ENCODE results near the gene ADM. TPM values are rescaled to one million over a fixed set of nuclear protein-coding genes. Genes with fewer than 3 reads are reported as not detected.

ADM gene
- total and polyA plus RNA-seq, 2 experiments from 2014 or later, result 75.8 to 95.9 TPM

DNA sequence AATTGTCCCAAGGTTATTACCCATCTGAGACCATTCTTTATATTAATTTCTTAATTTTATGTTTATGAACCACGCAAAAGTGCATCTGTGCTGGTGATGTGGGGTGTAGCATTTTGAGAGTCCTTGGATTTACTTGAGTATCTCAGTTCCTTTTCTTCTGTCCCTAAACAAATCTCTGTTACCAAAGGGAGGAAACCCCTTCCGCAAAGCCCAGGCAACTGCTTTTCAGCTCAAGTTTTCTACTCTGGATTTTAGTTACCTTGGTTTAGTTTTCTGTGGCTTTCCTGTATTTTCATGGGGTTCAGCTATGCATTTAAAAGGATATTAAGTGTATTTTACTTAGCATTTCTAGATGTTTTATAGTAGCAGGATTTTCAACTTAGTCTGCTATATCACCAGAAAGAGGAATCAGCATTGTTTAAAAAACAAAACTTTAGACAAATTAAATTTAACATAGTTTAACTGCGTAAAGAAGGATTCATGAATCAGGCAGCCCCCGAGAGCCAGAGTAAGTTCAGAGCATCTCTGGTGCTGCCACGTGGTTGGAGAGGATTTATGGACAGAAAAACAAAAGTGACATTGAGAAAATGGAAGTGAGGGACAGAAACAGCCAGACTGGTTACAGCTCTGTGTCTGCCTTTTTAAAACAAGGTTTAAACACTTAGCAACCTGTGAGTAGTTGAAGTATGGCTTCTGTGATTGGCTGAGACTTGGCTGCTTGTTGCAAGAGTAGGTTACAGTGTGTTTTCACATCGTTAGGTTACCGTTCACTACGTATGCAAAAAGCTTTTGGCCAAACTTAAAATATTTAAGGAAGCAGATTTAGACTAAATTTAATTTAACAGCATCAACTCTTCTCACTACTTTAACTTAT is 9.6 kb downstream of the ADM start:
- DNase-seq (ENCODE audit: low spot score), result peak; percentile 70
- no peaks in the 10 kb centered on the region for H3K27me3 ChIP-seq (ENCODE audit: insufficient read depth)
- peaks cover 12% of the 10 kb centered on the region; the same call in 2 of the 3 replicates for H3K36me3 Mint-ChIP-seq (ENCODE audit: low read depth)
- no peak overlapping the region for H3K4me3 ChIP-seq
- H3F3A ChIP-seq (replicated peaks; ENCODE audit: low read depth), result no peaks in the 10 kb centered on the region
- H3K79me2 ChIP-seq (replicated peaks; ENCODE audit: insufficient read depth), result no peaks in the 10 kb centered on the region
- no peak overlapping the region for H3K27ac Mint-ChIP-seq
- H3K9me2 ChIP-seq (ENCODE audit: insufficient read depth), result no peaks in the 10 kb centered on the region
- peaks cover 5% of the 10 kb centered on the region for H3K27me3 Mint-ChIP-seq (ENCODE audit: insufficient read depth, low read depth, poor library complexity)
- no peak overlapping the region for H2AFZ ChIP-seq
- peak; percentile 65 for ATAC-seq
- H3K9me3 Mint-ChIP-seq, result peaks cover 12% of the 10 kb centered on the region; the same call in 2 of the 3 replicates
- peaks cover 21% of the 10 kb centered on the region for H3K4me1 ChIP-seq (ENCODE audit: insufficient read depth)
- no peak for TF ChIP-seq JUNB (IDR thresholded peaks at IDR 0.05; ENCODE audit: unreplicated experiment)
- peak; percentile 51; the same call in 1 of the 2 replicates for TF ChIP-seq CREB1 (CRISPR knock-in tag; IDR thresholded peaks at IDR 0.05; ENCODE audit: low read depth)
- TF ChIP-seq, protein P1, sequence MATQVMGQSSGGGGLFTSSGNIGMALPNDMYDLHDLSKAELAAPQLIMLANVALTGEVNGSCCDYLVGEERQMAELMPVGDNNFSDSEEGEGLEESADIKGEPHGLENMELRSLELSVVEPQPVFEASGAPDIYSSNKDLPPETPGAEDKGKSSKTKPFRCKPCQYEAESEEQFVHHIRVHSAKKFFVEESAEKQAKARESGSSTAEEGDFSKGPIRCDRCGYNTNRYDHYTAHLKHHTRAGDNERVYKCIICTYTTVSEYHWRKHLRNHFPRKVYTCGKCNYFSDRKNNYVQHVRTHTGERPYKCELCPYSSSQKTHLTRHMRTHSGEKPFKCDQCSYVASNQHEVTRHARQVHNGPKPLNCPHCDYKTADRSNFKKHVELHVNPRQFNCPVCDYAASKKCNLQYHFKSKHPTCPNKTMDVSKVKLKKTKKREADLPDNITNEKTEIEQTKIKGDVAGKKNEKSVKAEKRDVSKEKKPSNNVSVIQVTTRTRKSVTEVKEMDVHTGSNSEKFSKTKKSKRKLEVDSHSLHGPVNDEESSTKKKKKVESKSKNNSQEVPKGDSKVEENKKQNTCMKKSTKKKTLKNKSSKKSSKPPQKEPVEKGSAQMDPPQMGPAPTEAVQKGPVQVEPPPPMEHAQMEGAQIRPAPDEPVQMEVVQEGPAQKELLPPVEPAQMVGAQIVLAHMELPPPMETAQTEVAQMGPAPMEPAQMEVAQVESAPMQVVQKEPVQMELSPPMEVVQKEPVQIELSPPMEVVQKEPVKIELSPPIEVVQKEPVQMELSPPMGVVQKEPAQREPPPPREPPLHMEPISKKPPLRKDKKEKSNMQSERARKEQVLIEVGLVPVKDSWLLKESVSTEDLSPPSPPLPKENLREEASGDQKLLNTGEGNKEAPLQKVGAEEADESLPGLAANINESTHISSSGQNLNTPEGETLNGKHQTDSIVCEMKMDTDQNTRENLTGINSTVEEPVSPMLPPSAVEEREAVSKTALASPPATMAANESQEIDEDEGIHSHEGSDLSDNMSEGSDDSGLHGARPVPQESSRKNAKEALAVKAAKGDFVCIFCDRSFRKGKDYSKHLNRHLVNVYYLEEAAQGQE (IDR thresholded peaks at IDR 0.05; ENCODE audit: unreplicated experiment), result no peak
- TF ChIP-seq ZNF331 (CRISPR knock-in tag; IDR thresholded peaks at IDR 0.05; ENCODE audit: low read depth), result no peak
- H3K36me3 ChIP-seq (ENCODE audit: insufficient read depth), result no peaks in the 10 kb centered on the region
- H3K4me1 Mint-ChIP-seq, result peaks cover 35% of the 10 kb centered on the region
- no peak overlapping the region for H3K4me2 ChIP-seq
- 0 out of 2 replicates have a peak overlapping the region, but pooled peaks have one; percentile 14 for H3K27ac ChIP-seq (ENCODE audit: low read depth)
- no peak overlapping the region for H3K4me3 Mint-ChIP-seq
- no peaks in the 10 kb centered on the region for H4K20me1 ChIP-seq (replicated peaks; ENCODE audit: insufficient read depth)

DNA sequence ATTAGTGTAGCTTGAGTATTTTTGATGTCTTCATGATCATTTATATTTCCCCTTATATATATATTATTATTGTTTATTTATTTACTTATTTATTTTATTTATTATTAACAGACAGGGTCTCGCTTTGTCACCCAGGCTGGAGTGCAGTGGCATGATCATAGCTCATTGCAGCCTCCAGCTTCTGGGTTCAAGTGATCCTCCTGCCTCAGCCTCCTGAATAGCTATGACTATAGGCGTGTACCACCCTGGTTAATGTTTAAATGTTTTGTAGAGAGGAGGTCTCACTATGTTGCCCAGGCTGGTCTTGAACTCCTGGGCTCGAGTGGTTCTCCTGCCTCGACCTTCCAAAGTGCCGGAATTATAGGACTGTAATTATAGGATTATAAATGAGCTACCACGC is 10.2 kb downstream of the ADM start:
- H3K79me2 ChIP-seq (replicated peaks; ENCODE audit: insufficient read depth), result no peaks in the 10 kb centered on the region
- Mint-ChIP-seq H3K27ac (no peak overlapping the region), H3K27me3 (ENCODE audit: insufficient read depth, low read depth, poor library complexity) (peaks cover 7% of the 10 kb centered on the region), H3K4me3 (no peak overlapping the region), H3K9me3 (peaks cover 12% of the 10 kb centered on the region; the same call in 2 of the 3 replicates), H3K36me3 (ENCODE audit: low read depth) (peaks cover 12% of the 10 kb centered on the region; the same call in 2 of the 3 replicates), H3K4me1 (peaks cover 31% of the 10 kb centered on the region)
- TF ChIP-seq NANOG (IDR thresholded peaks at IDR 0.05; ENCODE audit: borderline replicate concordance) (no peak), POLR2AphosphoS5 (IDR thresholded peaks at IDR 0.05; ENCODE audit: low read depth) (no peak), STAT1 (IDR thresholded peaks at IDR 0.05; ENCODE audit: unreplicated experiment) (no peak)
- TF ChIP-seq, protein P2, sequence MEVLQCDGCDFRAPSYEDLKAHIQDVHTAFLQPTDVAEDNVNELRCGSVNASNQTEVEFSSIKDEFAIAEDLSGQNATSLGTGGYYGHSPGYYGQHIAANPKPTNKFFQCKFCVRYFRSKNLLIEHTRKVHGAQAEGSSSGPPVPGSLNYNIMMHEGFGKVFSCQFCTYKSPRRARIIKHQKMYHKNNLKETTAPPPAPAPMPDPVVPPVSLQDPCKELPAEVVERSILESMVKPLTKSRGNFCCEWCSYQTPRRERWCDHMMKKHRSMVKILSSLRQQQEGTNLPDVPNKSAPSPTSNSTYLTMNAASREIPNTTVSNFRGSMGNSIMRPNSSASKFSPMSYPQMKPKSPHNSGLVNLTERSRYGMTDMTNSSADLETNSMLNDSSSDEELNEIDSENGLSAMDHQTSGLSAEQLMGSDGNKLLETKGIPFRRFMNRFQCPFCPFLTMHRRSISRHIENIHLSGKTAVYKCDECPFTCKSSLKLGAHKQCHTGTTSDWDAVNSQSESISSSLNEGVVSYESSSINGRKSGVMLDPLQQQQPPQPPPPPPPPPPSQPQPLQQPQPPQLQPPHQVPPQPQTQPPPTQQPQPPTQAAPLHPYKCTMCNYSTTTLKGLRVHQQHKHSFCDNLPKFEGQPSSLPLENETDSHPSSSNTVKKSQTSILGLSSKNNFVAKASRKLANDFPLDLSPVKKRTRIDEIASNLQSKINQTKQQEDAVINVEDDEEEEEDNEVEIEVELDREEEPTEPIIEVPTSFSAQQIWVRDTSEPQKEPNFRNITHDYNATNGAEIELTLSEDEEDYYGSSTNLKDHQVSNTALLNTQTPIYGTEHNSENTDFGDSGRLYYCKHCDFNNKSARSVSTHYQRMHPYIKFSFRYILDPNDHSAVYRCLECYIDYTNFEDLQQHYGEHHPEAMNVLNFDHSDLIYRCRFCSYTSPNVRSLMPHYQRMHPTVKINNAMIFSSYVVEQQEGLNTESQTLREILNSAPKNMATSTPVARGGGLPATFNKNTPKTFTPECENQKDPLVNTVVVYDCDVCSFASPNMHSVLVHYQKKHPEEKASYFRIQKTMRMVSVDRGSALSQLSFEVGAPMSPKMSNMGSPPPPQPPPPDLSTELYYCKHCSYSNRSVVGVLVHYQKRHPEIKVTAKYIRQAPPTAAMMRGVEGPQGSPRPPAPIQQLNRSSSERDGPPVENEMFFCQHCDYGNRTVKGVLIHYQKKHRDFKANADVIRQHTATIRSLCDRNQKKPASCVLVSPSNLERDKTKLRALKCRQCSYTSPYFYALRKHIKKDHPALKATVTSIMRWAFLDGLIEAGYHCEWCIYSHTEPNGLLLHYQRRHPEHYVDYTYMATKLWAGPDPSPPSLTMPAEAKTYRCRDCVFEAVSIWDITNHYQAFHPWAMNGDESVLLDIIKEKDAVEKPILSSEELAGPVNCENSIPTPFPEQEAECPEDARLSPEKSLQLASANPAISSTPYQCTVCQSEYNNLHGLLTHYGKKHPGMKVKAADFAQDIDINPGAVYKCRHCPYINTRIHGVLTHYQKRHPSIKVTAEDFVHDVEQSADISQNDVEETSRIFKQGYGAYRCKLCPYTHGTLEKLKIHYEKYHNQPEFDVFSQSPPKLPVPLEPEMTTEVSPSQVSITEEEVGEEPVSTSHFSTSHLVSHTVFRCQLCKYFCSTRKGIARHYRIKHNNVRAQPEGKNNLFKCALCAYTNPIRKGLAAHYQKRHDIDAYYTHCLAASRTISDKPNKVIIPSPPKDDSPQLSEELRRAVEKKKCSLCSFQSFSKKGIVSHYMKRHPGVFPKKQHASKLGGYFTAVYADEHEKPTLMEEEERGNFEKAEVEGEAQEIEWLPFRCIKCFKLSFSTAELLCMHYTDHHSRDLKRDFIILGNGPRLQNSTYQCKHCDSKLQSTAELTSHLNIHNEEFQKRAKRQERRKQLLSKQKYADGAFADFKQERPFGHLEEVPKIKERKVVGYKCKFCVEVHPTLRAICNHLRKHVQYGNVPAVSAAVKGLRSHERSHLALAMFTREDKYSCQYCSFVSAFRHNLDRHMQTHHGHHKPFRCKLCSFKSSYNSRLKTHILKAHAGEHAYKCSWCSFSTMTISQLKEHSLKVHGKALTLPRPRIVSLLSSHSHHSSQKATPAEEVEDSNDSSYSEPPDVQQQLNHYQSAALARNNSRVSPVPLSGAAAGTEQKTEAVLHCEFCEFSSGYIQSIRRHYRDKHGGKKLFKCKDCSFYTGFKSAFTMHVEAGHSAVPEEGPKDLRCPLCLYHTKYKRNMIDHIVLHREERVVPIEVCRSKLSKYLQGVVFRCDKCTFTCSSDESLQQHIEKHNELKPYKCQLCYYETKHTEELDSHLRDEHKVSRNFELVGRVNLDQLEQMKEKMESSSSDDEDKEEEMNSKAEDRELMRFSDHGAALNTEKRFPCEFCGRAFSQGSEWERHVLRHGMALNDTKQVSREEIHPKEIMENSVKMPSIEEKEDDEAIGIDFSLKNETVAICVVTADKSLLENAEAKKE (CRISPR knock-in tag; IDR thresholded peaks at IDR 0.05), result no peak
- H2AFZ ChIP-seq, result no peak overlapping the region
- no peak overlapping the region for H3K4me3 ChIP-seq
- H3K27ac ChIP-seq (ENCODE audit: low read depth), result no peak overlapping the region
- no peaks in the 10 kb centered on the region for H3F3A ChIP-seq (replicated peaks; ENCODE audit: low read depth)
- H3K27me3 ChIP-seq (ENCODE audit: insufficient read depth), result no peaks in the 10 kb centered on the region
- H4K20me1 ChIP-seq (replicated peaks; ENCODE audit: insufficient read depth), result no peaks in the 10 kb centered on the region
- no peak overlapping the region for H3K4me2 ChIP-seq
- DNase-seq (ENCODE audit: low spot score), result no peak
- no peak for ATAC-seq
- H3K4me1 ChIP-seq (ENCODE audit: insufficient read depth), result peaks cover 15% of the 10 kb centered on the region
- no peaks in the 10 kb centered on the region for H3K9me2 ChIP-seq (ENCODE audit: insufficient read depth)
- H3K36me3 ChIP-seq (ENCODE audit: insufficient read depth), result no peaks in the 10 kb centered on the region
